NB4 (cell line): ENCODE results near the gene ISM1.

Experiments
- DNase-seq: peaks from one replicate; pipeline ENCODE4 v3.0.0; 2010; ENCODE audit warnings: low read depth
- H3K4me3 ChIP-seq: one replicate; pipeline ENCODE4 v1.5.1; 2011; ENCODE audit warnings: mild to moderate bottlenecking, low read depth, low read length, moderate library complexity
- CTCF ChIP-seq: IDR thresholded peaks from one replicate; pipeline ENCODE4 v1.5.1; 2012; ENCODE audit warnings: low read depth, low read length
- MAX ChIP-seq: IDR thresholded peaks from 2 replicates; pipeline ENCODE4 v1.6.1; 2011; ENCODE audit warnings: low read depth, low read length
- MYC ChIP-seq: IDR thresholded peaks from 2 replicates; pipeline ENCODE4 v1.6.1; 2011; ENCODE audit warnings: low read depth, low read length
- POLR2A ChIP-seq: IDR thresholded peaks from 2 replicates; pipeline ENCODE4 v1.6.1; 2011; ENCODE audit warnings: mild to moderate bottlenecking; ENCODE audit not compliant: insufficient read length; ENCODE audit errors: extremely low read depth

ISM1 gene

DNA sequence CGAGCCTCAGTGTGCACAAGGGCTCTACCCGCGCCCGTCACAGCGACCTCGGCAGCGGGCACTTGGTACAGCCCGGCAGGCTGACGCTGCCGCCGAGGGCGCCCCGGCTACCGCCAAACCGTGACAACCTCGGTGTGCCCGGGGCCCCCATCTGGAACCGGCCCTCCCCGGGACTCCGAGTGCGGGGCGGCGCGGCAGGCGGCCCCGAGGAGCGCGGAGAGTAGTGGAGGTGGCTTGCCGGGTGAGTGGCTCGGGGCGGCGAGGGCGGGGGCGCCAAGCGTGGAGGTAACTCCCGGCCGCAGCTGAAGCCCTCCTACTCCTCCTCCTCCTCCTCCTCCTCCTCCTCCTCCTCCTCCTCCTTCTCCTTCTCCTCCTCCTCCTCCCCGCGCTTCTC is at the start of gene ISM1:
Gene ISM1 (plus strand): TSS at position 371 of the 394 bp plus-strand sequence. CDS start 503 bp downstream, outside the sequence.
- no peak within 1 kb of the TSS for H3K4me3 ChIP-seq
- no peak for TF ChIP-seq MAX
- no peak for TF ChIP-seq POLR2A
- no peak for TF ChIP-seq CTCF
- TF ChIP-seq MYC: no peak
- DNase-seq: no peak

DNA sequence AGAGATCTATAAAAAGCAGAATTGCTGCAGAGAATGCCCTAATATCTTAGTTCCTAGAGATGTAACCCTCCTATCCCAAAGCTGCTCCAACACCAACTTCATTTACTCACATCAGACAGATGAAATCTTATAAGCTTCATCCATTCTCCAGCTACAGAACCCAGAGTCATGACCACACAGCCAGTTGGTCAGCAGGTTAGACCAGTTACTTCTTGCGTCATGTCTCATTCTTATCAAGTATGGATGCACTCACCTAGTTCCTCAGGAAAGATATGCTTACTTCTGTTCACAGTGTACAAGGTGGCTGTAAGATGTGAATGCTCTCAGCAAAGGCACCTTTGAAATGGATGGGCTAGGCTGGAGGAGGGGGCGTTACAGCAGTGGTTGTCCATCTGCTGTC is 47.9 kb upstream of the ISM1 start:
- TF ChIP-seq MYC (no peak), MAX (no peak), CTCF (no peak), POLR2A (no peak)
- no peak overlapping the region for H3K4me3 ChIP-seq
- DNase-seq: no peak

DNA sequence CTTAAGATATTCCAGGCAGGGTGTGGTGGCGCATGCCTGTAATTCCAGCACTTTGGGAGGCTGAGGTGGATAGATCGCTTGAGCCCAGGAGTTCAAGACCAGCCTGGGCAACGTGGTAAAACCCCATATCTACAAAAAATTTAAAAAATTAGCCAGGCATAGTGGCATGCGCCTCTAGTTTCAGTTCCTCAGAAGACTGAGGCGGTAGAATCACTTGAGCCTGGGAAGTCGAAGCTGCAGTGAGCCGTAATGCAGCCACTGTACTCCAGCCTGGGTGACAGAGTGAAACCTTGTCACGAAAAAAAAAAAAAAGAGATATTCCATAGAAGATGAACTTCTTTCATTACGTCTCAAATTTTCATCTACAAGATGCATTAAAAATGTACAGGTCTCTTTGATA is 46.7 kb upstream of the ISM1 start:
- H3K4me3 ChIP-seq: no peak overlapping the region
- no peak for DNase-seq
- no peak for TF ChIP-seq CTCF
- TF ChIP-seq POLR2A: no peak
- no peak for TF ChIP-seq MYC
- no peak for TF ChIP-seq MAX

- TF ChIP-seq MYC: no peak
- no peak for TF ChIP-seq CTCF
- DNase-seq: no peak
Observed at GRCh38 chr20:13180986-13181889, 39.8 kb upstream of the ISM1 start.

DNA sequence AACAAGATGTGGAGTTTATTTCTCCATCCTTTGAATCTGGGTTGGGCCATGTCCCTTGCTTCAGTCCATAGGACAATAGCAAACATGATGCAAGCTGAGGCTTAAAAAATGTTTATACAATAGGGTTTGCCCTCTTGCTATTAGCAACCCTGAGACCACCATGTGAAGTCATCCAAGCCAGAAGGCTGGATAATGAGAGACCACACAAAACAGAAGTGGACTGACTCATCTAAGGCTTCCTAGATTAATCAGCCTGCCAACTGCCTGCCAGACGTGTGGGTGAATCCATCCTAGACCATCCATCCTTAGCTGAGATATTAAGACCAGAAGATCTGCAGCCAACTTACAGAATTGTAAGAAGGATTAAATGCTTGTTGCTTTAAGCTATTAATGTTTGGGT is 38.1 kb upstream of the ISM1 start:
- TF ChIP-seq MYC (no peak), POLR2A (no peak), MAX (no peak), CTCF (no peak)
- H3K4me3 ChIP-seq: no peak overlapping the region
- DNase-seq: no peak

More at GRCh38 chr20:13180986-13181889, 39.8 kb upstream of the ISM1 start:
- H3K4me3 ChIP-seq: no peak overlapping the region
